NCI-H82 treated with DMSO at 0.1 percent for 48 hours (cell line): ENCODE data around the gene GPA33.

Source experiments
- DNase-seq: peaks from one replicate; lab custom pipeline; 2025; ENCODE audit not compliant: unreplicated experiment; lab: John Stamatoyannopoulos, UW

The GPA33 gene

DNA sequence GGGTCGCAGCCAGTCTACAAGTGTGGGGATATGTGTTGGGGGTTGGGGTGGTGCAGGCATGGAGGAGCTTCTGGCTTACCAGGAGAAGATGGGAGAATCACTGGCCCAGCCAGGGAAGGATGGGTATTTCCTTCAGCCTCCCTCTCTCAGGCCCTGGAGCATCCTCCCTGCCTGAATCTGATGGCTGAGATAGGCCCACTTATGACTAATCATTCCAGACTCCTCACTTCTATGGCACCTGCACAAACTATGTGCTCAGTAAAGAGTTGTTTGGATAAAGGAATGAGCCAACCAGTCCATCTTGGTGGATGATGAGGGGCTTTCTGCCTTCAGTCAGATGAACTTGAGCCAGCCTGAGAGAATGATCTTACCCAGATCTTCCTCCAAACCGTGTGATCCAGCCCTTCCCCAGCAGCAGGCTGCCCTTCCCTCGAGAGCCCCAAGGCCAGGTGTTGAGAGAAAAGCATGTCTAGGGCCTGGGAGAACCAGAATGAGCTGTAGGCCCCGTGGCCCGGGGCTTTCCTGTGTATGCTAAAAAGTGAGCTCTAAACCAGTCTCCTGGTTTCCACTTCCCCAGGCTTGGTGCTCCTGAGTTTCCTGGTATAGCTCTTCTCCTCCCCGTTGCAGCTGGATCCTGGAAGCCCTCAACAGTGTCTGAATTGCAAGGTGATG is 1.3 kb downstream of the GPA33 start:
- DNase-seq: no peak

- DNase-seq: no peak
Observed at GRCh38 chr1:167086768-167087167, 3.4 kb downstream of the GPA33 start.

DNA sequence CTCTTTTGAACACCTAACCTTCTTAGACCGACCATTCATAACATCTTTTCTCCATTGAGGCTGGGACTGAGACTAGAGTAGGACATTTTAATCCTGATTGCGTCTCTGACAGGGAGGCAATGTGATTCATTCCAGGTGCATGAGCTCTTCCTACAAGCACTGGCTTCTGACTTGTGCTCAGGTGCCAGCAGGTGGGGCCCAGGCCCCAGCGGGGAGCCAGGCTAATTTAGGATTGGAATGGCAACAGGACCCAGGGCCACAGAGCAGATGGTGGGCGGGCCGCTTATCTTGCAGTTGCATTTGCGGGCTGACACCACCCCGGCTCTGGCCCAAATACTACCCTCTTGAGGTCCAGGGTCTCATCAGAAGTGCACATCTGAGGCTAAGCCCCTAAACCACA is 4.1 kb downstream of the GPA33 start:
- DNase-seq: no peak

- DNase-seq: no peak
Observed at GRCh38 chr1:167084757-167085156, 5.4 kb downstream of the GPA33 start.

GRCh38 chr1:167083871-167084270 is 6.3 kb downstream of the GPA33 start:
- no peak for DNase-seq

GRCh38 chr1:167083066-167083665 is 7.0 kb downstream of the GPA33 start:
- no peak for DNase-seq

DNA sequence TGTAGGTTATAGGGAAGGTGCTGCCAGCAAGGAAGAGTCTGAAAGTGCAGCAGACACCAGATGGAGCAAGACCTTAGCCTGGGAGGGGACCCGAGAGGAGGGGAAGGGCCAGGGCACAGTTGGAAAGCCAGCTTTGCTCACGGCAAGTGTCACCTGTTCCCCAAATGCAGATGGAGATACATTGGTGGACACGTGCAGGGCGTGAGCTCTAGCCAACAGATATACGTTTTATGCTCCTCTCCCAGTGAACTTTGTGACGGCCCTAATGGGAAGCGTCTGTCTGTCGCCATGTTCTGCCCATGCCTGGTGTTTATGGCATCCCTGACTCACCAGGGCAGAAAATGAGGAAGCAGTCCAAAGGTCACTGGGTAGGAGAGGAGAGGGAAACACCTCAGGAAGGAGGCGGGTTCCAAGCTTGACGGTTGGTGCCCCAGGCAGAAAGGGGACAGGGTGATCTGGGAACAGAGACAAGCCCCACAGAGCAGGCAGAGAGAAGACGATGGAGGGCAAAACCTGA is 7.6 kb downstream of the GPA33 start:
- no peak for DNase-seq

DNA sequence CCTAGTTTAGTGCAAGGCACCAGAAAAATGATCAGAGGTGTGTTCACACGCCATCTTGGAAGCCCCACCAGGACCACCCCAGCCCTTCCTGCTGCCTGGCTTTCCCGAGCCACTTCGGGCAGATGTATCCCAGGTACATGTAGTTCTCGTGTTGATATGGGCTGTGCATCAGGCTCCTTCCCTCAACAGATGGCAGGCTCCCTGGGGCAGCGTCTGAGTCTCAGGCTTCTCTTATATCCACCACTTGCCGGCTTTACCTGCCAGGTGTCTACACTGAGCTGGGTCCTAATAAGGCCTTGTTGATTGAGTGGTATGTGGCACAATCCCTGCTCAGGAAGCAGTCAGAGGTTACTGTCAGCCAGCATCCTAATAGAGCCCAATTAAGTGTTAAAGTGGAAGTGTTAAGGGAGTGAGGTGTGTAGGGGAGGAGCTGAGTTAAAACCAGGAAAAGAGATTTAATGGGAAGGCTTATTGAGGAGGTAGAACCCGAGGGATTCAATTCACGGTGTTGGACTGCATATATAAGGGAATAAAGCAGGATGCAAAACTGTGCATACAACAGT is 8.5 kb downstream of the GPA33 start:
- no peak for DNase-seq

DNA sequence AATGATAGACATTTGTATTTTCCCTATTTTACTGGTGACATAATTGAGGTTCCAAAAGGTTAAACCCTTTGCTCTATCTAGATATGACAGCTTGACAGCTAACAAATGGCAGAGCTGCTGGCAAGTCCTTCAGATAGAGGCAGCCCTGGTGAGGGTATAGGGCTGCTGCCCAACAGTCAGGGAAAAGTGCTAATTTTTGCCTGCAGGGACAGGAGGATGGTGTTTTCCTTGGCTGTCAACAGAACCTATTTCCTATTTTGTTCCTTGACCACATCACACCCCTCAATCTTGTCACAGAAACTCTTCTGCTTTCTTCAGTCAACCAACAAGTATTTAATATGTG is 12.3 kb downstream of the GPA33 start:
- no peak for DNase-seq

DNA sequence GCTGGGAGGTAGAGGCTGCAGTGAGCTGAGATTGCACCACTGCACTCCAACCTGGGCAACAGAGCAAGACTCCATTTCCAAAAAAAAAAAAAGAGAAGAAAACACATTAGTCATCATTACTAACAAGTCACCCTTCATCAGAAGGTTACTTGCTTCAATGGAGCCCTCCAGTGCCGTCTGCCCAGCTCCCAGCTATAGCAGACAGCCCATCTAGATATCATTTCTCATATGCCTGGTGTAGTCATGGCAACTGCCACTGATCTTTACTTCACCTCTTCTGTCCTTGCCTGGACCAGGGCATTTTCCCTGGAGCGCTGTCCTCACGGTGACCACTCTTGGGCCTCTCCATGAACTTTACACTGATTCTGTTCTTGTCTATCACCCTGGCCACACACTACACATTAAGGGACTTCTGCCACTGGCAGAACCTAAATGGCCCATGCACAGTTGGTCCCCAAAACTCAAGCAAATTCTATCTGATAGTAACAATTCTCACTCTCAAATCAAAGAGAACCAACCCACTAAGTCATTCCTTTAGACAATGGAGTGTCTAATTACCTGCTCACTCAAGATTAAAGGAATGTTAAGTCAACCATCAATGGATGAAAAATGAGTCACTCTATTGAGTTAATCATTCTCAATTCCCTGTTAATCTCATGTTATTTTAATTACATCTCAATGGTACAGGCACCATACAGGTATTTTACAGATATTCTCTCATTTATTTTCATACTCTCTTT is 12.9 kb downstream of the GPA33 start:
- no peak for DNase-seq

DNA sequence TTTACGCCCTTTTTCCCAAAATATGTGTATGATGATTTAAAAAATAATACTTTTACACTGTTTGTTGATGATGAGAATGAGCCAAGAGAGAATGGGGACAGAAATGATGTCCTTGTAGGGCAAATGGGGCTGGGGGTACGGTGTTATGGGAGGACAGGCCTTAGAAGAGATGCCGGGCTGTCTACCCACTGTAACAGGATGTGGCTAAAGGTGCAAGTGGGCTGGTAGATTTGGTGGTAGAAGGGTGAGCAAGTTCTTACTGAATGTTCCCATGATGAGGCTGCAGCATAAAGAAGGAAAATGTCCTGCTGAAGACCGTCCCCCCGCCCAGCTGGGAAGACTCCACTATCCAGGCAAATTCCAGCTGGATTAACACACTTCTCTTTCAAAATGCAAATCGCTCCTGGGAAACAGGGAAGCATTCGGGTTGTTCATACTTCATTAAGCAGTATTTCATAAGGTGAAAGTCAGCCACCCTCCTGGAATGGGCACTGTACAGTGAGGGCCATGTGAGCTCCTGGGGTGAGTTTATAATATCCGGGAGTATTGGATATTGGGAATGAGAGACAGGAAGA is 14.0 kb downstream of the GPA33 start:
- DNase-seq: no peak

DNA sequence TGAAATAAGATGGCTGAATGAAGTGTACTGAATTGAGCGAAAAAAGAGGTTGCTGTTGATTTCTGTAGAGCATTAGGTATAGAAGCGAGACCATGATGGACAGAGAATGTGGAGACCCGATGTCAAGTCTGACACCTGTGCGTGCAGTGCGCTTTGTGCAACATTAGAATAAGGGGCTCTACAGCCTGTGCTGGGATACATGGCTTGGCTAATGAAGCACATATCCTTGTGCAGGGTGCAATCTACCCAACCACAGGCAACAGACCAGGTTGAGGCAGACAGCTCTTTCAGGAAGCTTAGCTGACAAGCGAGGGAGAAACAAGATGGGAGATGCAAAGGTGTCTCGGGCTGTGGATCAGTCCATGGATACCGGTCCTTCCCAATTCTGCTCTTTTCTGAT is 18.9 kb downstream of the GPA33 start:
- no peak for DNase-seq

GRCh38 chr1:167068761-167069160 is 21.4 kb downstream of the GPA33 start:
- DNase-seq: no peak

- DNase-seq: no peak
Observed at GRCh38 chr1:167067904-167068303, 22.3 kb downstream of the GPA33 start.

DNA sequence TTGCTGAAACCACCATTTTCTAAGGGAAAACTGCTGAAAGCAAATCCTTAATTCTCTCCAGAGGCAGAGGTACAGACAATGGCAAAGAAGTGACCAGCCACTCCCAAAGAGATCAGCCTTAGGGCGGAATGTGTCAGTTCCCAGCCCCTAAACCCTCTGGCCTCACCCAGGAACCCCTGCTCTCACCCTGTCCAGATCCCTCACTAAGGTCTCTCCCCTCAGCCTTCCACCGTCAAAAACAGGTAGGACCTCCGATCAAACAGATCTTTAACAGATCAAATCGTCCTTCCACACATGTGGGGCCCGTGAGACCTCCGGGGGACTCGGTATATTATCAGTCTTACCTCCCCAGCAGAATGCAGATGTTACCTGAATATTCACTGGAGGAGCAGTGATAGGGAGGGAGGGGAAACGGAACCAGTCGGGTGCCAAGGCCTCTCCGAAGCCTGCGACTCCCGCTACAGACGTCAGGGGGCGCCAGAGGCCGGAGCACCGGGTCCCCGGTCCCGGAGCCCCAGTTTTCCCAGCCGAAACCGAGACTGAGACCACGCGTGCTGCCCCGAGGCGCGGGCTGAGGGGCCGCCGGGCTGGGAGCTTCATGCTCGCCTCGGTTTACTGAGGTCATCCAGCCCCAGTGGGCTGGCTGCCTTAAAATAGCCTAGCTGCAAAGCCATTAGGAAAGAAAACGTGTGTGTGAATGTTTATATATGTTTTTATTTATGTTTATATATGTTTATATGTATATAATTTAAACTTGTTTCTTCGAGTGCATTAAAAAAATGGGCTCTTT is 23.6 kb downstream of the GPA33 start:
- peak; percentile 81 for DNase-seq

DNA sequence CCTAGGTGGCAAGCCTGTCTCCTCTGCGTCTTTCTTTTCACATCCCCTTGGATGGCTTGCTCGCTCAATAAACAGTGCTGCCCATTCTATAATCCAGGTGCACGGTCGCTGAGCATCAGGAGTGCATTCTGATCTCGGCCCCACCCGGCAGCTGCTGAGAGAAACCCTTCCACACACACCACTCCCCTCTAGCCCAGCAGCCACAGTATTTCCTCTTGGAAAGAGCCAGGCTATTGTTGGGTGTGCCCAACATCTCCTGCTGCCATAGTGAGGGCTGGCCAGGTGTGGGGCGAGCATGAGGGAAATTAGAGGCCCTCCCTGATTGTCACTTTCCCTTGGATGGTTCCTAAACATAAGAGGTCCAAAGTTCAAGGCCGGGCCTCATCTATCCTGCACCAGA is 24.7 kb downstream of the GPA33 start:
- DNase-seq: no peak

DNA sequence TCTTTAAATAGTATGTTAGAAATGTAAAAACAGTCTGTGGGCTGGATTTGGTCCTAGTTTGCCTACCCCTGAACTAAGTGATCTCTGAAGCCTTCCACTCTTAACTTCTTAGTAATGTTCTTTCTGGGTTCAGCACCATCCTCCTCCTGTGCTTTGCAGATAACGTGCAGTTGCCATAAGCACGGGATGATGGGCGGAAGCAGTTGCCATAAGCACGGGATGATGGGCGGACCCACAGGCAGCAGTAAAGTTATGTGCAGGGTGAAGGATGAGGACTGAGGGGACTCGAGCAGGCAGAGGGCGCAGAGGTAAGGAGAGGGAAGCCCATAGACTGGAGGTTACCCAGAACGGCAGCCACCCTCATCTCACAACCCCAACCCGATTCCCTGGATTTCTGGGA is 25.6 kb downstream of the GPA33 start:
- DNase-seq: no peak

- no peak for DNase-seq
Observed at GRCh38 chr1:167061073-167061464, 29.1 kb downstream of the GPA33 start.

GRCh38 chr1:167060141-167061072 is 29.8 kb downstream of the GPA33 start:
- no peak for DNase-seq

- DNase-seq: no peak
Observed at GRCh38 chr1:167059809-167060107, 30.4 kb downstream of the GPA33 start.
